Thyroid gland (tissue), 4 donors: ENCODE data around the gene DGUOK.

Experiments
- CTCF ChIP-seq, 6 experiments: fragments of 200-600 bp in 3 of 6; fragments of 450-650 bp in 3 of 6; sonication (generic) in 3 of 6; IDR thresholded peaks; one replicate each; pipeline ENCODE4 v1.5.1; 2016 to 2019; ENCODE audit warnings: antibody characterized with exemption in 6 of 6, mild to moderate bottlenecking in 2 of 6, inconsistent platforms in 1 of 6, moderate library complexity in 1 of 6
- POLR2A ChIP-seq, 2 donors: fragments of 450-650 bp; IDR thresholded peaks; one replicate each; pipeline ENCODE4 v1.6.1; 2017; ENCODE audit warnings: antibody characterized with exemption in 2 of 2, mild to moderate bottlenecking in 2 of 2, moderate library complexity in 1 of 2

- TF ChIP-seq CTCF (IDR thresholded peaks at IDR 0.05) (no peak), POLR2A (IDR thresholded peaks at IDR 0.05) (no peak)
Measured at GRCh38 chr2:73886357-73886756, 40.3 kb upstream of the DGUOK start.
